ENCODE measurements around the gene GBP6.
"Not testable (repeated sequence)": the region's sequence is repeated elsewhere in the genome, so short reads cannot be mapped to it uniquely, and the experiment has no call there.

Gene GBP6

GRCh38 chr1:89369331-89369730 lies 5.5 kb downstream of the GBP6 start:
- DNase-seq = no peak

DNA sequence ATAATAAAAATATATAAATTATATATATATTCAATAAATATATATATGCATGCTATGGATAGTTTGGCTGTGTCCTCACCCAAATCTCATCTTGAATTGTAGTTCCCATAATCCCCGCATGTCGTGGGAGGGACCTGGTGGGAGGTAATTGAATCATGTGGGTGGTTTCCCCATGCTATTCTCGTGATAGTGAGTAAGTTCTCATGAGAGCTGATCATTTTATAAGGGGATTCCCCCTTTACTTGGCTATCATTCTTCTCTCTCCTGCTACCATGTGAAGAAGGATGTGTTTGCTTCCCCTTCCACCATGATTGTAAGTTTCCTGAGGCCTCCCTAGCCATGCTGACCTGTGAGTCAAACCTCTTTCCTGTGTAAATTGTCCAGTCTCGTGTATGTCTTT lies 10.0 kb downstream of the GBP6 start:
- DNase-seq = not testable (repeated sequence)

DNA sequence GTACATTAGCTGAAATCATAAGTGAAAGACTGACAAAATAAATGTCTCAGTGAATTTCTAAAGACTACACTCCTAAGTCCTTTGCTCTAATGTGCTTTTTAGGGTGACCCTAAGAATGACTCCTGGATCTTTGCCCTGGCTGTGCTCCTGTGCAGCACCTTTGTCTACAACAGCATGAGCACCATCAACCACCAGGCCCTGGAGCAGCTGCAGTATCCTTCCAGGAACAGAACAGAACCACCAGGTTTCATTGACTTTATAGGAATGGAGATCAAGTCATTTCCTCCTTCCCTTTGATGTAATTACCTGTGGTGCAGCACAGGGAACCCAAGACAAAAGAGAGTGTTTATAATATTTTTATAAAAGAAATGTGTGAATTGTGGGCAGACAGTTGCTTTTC lies 14.1 kb downstream of the GBP6 start:
- DNase-seq = no peak

GRCh38 chr1:89381618-89382017 lies 17.8 kb downstream of the GBP6 start:
- DNase-seq = no peak

GRCh38 chr1:89382479-89382878 lies 18.6 kb downstream of the GBP6 start:
- DNase-seq = no peak

GRCh38 chr1:89383185-89383584 lies 19.3 kb downstream of the GBP6 start:
- DNase-seq = no peak

DNA sequence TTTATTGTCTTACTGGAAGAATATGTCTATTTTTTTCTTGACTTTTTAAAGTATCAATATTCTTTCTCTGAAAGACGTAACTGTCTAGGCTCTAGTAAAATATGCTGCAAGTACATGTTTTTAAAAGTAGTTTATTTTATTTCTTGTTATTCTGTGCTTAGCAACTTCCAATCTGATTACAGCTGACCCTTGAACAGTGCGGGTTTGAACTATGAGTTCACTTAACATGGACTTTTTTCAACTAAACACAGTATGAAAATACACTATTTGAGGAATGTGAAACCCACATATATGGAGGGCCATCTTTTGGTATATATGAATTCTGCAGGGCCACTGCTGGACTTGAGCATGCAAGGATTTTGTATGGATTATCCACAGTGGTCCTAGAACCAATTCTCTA lies 26.8 kb downstream of the GBP6 start:
- no peak for DNase-seq

DNA sequence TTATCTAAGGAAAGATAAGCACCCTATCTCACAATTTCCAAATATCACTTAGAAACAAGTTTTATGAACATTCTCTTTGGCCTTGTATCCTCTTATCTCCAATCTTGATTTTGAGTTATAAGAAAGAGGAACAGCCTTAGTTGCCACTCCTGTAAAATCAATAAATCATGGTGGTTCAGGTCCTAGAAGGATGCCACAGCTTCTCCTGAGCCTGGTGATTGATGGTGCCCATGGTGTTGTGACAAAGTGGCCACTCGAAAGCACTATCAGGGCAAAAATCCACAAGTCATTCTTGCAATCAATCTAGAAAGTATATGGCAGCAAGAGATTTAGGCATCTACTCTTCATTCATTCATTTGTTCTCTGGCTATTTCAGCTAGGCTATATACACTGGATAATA lies 27.8 kb downstream of the GBP6 start:
- DNase-seq = no peak

GRCh38 chr1:89394851-89395250 lies 31.0 kb downstream of the GBP6 start:
- DNase-seq = no peak

- no peak for DNase-seq
Observed at GRCh38 chr1:89396902-89397301, 33.0 kb downstream of the GBP6 start.

GRCh38 chr1:89405275-89405929 lies 41.5 kb downstream of the GBP6 start:
- DNase-seq = no peak

DNA sequence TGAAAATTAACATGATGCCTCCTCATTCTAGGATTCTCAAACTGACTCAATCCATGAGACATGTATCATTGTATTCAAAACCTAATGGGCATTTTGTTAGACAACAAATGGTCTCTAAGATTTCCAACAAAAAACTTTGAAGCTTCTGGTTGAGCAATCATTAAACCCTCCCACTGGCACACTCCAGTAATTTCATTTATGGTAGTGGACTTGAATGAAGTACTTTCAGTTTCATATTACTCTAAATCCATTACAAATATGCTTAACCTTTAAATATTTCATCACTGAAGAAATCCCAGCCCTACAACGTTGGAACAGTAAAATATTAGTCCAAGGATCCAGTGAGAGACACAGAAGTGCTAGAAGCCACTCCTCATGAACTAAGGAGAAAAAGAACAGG lies 43.5 kb downstream of the GBP6 start:
- no peak for DNase-seq

GRCh38 chr1:89407768-89408167 lies 43.9 kb downstream of the GBP6 start:
- DNase-seq = not testable (repeated sequence)

- DNase-seq = no peak
Observed at GRCh38 chr1:89425056-89425455, 61.2 kb downstream of the GBP6 start.

DNA sequence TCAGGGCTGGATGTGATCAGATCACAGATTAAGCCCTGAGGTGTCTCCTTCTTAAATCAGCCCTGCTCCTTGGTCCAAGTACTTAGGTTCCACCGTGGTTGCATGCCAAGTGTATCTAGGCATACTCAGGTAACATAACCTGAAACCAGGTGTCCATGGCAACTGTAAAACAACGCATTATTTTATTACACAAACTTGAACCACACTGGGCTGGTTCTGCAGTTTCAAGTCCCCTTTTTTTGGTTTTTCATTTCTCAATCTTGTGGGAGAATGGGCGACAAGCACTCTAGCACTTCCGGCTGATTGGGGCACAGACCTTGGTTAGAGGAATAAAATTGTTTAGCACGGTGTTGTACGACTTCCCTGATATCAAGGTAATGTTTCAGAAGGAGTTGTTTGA lies 65.2 kb downstream of the GBP6 start:
- DNase-seq = no peak

- DNase-seq = not testable (repeated sequence)
Observed at GRCh38 chr1:89429681-89430080, 65.8 kb downstream of the GBP6 start.

DNA sequence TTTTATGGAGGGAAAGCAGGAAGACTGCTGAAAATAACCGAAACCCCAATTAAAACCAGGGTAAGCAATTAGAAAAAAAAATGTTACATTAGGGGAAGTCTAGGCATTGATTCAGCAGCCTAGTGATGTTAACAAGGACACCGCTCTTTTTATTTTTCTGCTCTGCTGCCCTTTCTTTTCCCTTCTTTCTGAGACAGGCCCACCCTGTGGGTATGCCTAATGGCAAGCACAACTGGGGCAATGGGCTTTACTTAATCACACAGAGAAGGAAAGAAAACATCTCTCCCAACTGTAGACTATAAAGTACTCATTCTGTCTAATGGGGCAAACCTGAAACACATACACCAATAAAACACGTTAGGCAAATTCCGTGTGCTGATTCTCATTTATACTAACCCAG lies 69.6 kb downstream of the GBP6 start:
- no peak for DNase-seq

- DNase-seq = not testable (repeated sequence)
Observed at GRCh38 chr1:89434058-89434780, 70.4 kb downstream of the GBP6 start.
